Measurements from ENCODE around the gene FLNB.

DNA sequence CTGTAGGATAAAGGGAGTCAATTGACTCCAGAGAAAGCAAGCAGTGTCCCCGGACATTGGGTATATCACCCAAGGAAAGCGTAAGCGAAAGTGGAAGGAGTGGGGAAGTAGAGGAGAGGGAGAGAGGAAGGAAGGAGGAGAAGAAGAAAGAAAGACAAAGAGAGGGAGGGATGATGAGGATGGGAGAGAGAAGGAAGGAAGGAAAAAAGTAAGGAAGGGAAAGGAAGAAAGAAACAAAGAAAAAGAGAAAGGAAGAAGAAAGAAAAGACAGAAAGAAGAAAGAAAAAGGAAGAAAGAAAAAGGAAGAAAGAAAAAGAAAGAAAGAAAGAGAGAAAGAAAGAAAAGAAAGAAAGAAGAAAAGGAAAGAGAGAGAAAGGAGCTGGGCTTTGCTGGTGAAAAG is 201.7 kb downstream of the FLNB start:
- TF ChIP-seq ZFX (IDR thresholded peaks at IDR 0.05): no peak
- TF ChIP-seq, protein P1, sequence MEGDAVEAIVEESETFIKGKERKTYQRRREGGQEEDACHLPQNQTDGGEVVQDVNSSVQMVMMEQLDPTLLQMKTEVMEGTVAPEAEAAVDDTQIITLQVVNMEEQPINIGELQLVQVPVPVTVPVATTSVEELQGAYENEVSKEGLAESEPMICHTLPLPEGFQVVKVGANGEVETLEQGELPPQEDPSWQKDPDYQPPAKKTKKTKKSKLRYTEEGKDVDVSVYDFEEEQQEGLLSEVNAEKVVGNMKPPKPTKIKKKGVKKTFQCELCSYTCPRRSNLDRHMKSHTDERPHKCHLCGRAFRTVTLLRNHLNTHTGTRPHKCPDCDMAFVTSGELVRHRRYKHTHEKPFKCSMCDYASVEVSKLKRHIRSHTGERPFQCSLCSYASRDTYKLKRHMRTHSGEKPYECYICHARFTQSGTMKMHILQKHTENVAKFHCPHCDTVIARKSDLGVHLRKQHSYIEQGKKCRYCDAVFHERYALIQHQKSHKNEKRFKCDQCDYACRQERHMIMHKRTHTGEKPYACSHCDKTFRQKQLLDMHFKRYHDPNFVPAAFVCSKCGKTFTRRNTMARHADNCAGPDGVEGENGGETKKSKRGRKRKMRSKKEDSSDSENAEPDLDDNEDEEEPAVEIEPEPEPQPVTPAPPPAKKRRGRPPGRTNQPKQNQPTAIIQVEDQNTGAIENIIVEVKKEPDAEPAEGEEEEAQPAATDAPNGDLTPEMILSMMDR (conservative IDR thresholded peaks at IDR 0.05): no peak
